Calu3 (cell line): ENCODE measurements around the gene CD28. TPM values are rescaled to one million over a fixed set of nuclear protein-coding genes. Genes with fewer than 3 reads are reported as not detected.

Source experiments
- BruUV-seq: library from RNA; stranded (reverse); fragments of 400-500 nt; replicated peaks from 2 replicates; lab custom pipeline; 2021; lab: Mats Ljungman, UMichigan
- CTCF ChIA-PET: fragments of 300-600 bp; sonication (Branson Sonifier 250); formaldehyde crosslinking; loops from one replicate; lab custom pipeline; 2022; ENCODE audit warnings: antibody characterized with exemption; lab: Charles Lee
- DNase-seq: peaks from one replicate; pipeline ENCODE4 v3.0.0; 2022
- H3K27ac Mint-ChIP-seq: one replicate; pipeline ENCODE4 v1.8.0; 2022; ENCODE audit warnings: mixed read lengths; ENCODE audit not compliant: unreplicated experiment
- H3K27me3 Mint-ChIP-seq: one replicate; pipeline ENCODE4 v1.8.0; 2022; ENCODE audit warnings: mixed read lengths; ENCODE audit not compliant: unreplicated experiment
- H3K36me3 Mint-ChIP-seq: one replicate; pipeline ENCODE4 v1.8.0; 2022; ENCODE audit warnings: mild to moderate bottlenecking, moderate library complexity, mixed read lengths; ENCODE audit not compliant: insufficient read depth, unreplicated experiment
- H3K4me1 Mint-ChIP-seq: one replicate; pipeline ENCODE4 v1.8.0; 2022; ENCODE audit warnings: mild to moderate bottlenecking, low read depth, mixed read lengths; ENCODE audit not compliant: unreplicated experiment
- H3K4me3 Mint-ChIP-seq: one replicate; pipeline ENCODE4 v1.8.0; 2022; ENCODE audit warnings: mild to moderate bottlenecking, low read depth, moderate library complexity, mixed read lengths; ENCODE audit not compliant: unreplicated experiment
- H3K9me3 Mint-ChIP-seq: one replicate; pipeline ENCODE4 v1.8.0; 2022; ENCODE audit warnings: low read depth, mixed read lengths; ENCODE audit not compliant: unreplicated experiment
- CTCF ChIP-seq: fragments of 200-600 bp; IDR thresholded peaks from one replicate; pipeline ENCODE4 v1.8.0; 2022; ENCODE audit warnings: antibody characterized with exemption; ENCODE audit not compliant: unreplicated experiment
- intact Hi-C: fragments of 100-400 bp; cut with micrococcal nuclease; formaldehyde crosslinking; loops from one replicate; pipeline ENCODE4 v1.10.0; 2022; ENCODE audit not compliant: unreplicated experiment
- total RNA-seq: library from RNA; stranded (reverse); gene quantifications from 2 replicates; pipeline ENCODE4 v1.2.3, GENCODE V29; 2022

The CD28 gene
- total RNA-seq, 1 experiment from 2014 or later = not detected

- BruUV-seq = no TSS peak
- Mint-ChIP-seq H3K9me3 (peaks cover 3% of the 10 kb centered on the region), H3K27ac (no peak overlapping the region), H3K27me3 (no peaks in the 10 kb centered on the region), H3K36me3 (no peaks in the 10 kb centered on the region), H3K4me3 (no peak overlapping the region), H3K4me1 (peaks cover 10% of the 10 kb centered on the region)
- DNase-seq = no peak
- no peak for TF ChIP-seq CTCF
- CTCF ChIA-PET = interaction anchor here (0.6 kb wide), 1 partner anchor 24 kb away, joined by 4 read pairs; no protein-coding TSS in a partner anchor
- intact Hi-C loops = no loop called here
Observed at GRCh38 chr2:203744091-203744490, 37.7 kb downstream of the CD28 start.

DNA sequence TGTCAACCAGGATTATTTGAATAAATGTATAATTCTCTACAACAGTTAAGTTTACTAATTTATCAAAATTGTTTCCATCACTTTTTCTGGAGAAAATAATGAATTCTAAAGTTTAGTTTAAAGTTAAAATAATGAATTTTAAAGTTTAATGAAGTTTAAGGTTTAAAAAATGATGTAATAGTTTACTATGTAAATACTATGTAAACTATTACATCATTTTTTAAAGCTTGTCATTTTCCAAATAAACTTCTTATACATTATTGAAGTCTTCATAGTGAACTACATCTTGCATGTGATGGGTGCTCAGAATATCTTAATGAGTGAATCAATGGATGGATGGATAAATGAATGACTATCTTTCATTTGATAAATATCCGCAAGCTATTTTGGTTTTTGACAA is 38.8 kb downstream of the CD28 start:
- H3K4me1 Mint-ChIP-seq = peaks cover 10% of the 10 kb centered on the region
- no peak for DNase-seq
- peaks cover 3% of the 10 kb centered on the region for H3K9me3 Mint-ChIP-seq
- H3K27ac Mint-ChIP-seq = no peak overlapping the region
- no peak for TF ChIP-seq CTCF
- no peaks in the 10 kb centered on the region for H3K36me3 Mint-ChIP-seq
- CTCF ChIA-PET = no interaction called here
- intact Hi-C loops = no loop called here
- no TSS peak for BruUV-seq
- no peak overlapping the region for H3K4me3 Mint-ChIP-seq
- no peaks in the 10 kb centered on the region for H3K27me3 Mint-ChIP-seq

DNA sequence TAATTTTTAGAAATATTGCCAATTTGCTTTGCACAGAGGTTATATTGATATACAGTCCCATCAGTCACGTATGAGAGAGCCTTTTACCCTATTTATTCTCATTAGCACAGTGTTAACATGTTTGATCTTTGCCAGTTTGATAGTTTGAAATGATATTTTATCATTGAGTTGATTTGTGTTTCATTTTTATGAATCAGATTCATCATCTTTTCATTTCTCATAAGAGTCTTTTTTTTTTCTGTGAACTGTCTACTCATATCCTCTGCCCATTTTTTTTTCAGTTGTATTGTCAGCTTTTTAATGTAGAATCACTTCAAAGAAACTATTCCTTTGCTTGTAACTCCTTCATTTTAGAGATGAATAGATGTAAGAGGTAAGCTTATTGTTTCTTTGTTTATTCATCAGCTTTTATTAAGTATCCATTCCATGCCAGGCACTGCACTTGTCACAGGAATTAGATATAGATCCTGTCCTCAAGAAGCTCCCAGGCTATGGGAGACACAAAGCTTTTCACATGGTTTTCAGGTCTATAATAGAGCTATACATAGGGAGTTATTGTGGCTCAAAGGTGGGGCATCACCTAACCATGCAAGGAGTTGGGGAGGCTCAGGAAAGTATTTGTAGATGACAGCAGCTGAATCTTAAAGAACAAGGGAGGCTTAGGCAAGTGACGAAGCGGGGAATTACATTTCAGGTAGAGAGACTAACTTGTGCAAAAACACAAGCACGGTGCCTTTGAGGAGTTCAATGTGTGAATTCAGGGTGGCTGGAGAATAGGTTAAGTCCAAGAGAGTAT is 42.1 kb downstream of the CD28 start:
- BruUV-seq = no TSS peak
- peaks cover 3% of the 10 kb centered on the region for H3K9me3 Mint-ChIP-seq
- H3K4me1 Mint-ChIP-seq = peaks cover 10% of the 10 kb centered on the region
- no peak overlapping the region for H3K4me3 Mint-ChIP-seq
- TF ChIP-seq CTCF = no peak
- no peak overlapping the region for H3K27ac Mint-ChIP-seq
- DNase-seq = no peak
- no peaks in the 10 kb centered on the region for H3K27me3 Mint-ChIP-seq
- no peaks in the 10 kb centered on the region for H3K36me3 Mint-ChIP-seq
- intact Hi-C loops = no loop called here
- CTCF ChIA-PET = no interaction called here

DNA sequence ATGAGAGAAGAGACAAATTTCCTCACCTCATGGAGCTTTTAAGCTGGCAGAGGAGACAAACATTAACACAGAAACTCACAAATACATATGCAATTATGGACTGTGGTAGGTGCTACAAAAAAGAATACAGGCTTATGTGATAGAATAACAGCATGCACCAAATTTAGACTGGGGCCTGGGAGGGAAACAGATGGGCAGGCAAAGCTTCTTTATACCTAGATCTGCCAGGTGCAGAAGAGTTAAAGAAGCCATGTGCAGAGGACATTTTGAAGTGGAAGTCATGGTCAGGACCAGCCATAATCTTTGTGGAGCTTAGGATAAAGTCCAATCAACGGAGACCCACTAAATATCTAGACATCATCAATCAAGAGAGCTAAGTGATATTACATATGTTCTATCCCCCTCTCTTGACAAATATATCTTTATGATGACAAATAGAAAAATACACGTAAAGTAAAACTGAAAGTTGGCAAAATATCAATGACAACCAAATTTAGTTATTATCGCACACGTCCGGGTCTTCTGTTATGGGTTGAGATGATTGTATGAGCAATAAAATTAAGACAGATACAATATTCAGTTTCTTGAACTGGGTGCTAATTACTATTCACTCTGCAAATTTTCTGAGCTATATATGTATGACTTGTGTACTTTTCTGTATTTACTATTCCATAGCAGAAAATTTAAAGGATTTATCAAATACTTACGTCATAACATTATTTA is 44.1 kb downstream of the CD28 start:
- DNase-seq = no peak
- H3K4me3 Mint-ChIP-seq = no peak overlapping the region
- no peaks in the 10 kb centered on the region for H3K27me3 Mint-ChIP-seq
- no TSS peak for BruUV-seq
- CTCF ChIA-PET = no interaction called here
- H3K9me3 Mint-ChIP-seq = peaks cover 4% of the 10 kb centered on the region
- no peaks in the 10 kb centered on the region for H3K36me3 Mint-ChIP-seq
- intact Hi-C loops = no loop called here
- no peaks in the 10 kb centered on the region for H3K4me1 Mint-ChIP-seq
- TF ChIP-seq CTCF = no peak
- H3K27ac Mint-ChIP-seq = no peak overlapping the region
